ENCODE data around the gene PARP1.

GRCh38 chr1:226327761-226328162 lies 80.1 kb downstream of the PARP1 start:
- TF ChIP-seq POLR2A (IDR thresholded peaks at IDR 0.05) (no peak), CTCF (IDR thresholded peaks at IDR 0.05) (no peak)
